Fibroblast of lung (primary cell): ENCODE measurements around the gene KDM2A. TPM values are rescaled to one million over a fixed set of nuclear protein-coding genes. Genes with fewer than 3 reads are reported as not detected.

Experiments
- DNase-seq, 2 donors: peaks; one replicate each; pipeline versions ENCODE4 v3.0.0 to v3.0.0-alpha.2; 2010; ENCODE audit warnings: low read depth in 2 of 2
- H2AFZ ChIP-seq: 2 replicates; pipeline ENCODE4 v1.5.1; 2012; ENCODE audit warnings: low read length, control low read depth, inconsistent platforms
- H3K27ac ChIP-seq: 2 replicates; pipeline ENCODE4 v1.5.1; 2011; ENCODE audit warnings: low read length, control low read depth; ENCODE audit not compliant: insufficient read depth
- H3K27me3 ChIP-seq: 2 replicates; pipeline ENCODE4 v1.5.1; 2011; ENCODE audit warnings: mild to moderate bottlenecking, low read length; ENCODE audit not compliant: control insufficient read depth, insufficient read depth
- H3K36me3 ChIP-seq: 2 replicates; pipeline ENCODE4 v1.5.1; 2011; ENCODE audit warnings: low read length; ENCODE audit not compliant: control insufficient read depth, insufficient read depth
- H3K4me1 ChIP-seq: 2 replicates; pipeline ENCODE4 v1.5.1; 2011; ENCODE audit warnings: low read length; ENCODE audit not compliant: control insufficient read depth, insufficient read depth; ENCODE audit errors: extremely low read depth
- H3K4me2 ChIP-seq: 2 replicates; pipeline ENCODE4 v1.5.1; 2011; ENCODE audit warnings: low read length, control low read depth; ENCODE audit not compliant: insufficient read depth; ENCODE audit errors: extremely low read depth
- H3K4me3 ChIP-seq, 4 experiments: fragments of 200-600 bp in 1 of 4; sonication (generic) in 1 of 4; replicated peaks in 1 of 4; 2 replicates each; pipeline ENCODE4 v1.5.1; 2011 to 2016; ENCODE audit warnings: low read length in 4 of 4, low read depth in 3 of 4, mild to moderate bottlenecking in 3 of 4, control low read depth in 2 of 4, inconsistent platforms in 1 of 4, mixed read lengths in 1 of 4; ENCODE audit not compliant: insufficient read depth in 1 of 4; ENCODE audit errors: control extremely low read depth in 1 of 4
- H3K79me2 ChIP-seq: 2 replicates; pipeline ENCODE4 v1.5.1; 2012; ENCODE audit warnings: mild to moderate bottlenecking, low read length, inconsistent platforms; ENCODE audit not compliant: control insufficient read depth, insufficient read depth
- H3K9ac ChIP-seq: 2 replicates; pipeline ENCODE4 v1.5.1; 2011; ENCODE audit warnings: mild to moderate bottlenecking, low read length, control low read depth; ENCODE audit not compliant: insufficient read depth
- H3K9me3 ChIP-seq: 2 replicates; pipeline ENCODE4 v1.5.1; 2012; ENCODE audit warnings: low read depth, low read length; ENCODE audit not compliant: control insufficient read depth, insufficient read depth
- H4K20me1 ChIP-seq: 2 replicates; pipeline ENCODE4 v1.5.1; 2011; ENCODE audit warnings: low read length; ENCODE audit not compliant: control insufficient read depth, insufficient read depth; ENCODE audit errors: extremely low read depth
- CTCF ChIP-seq, 2 donors: IDR thresholded peaks in 1 of 2; conservative IDR thresholded peaks in 1 of 2; 1 replicate in 1 of 2; 2 replicates in 1 of 2; pipeline ENCODE4 v1.5.1; 2011 to 2012; ENCODE audit warnings: low read length in 2 of 2, control low read depth in 1 of 2, inconsistent platforms in 1 of 2, low read depth in 1 of 2, mild to moderate bottlenecking in 1 of 2
- EZH2 ChIP-seq: IDR thresholded peaks from 2 replicates; pipeline ENCODE4 v1.5.1; 2012; ENCODE audit warnings: low read length, control low read depth, mild to moderate bottlenecking; ENCODE audit errors: missing control alignments
- polyA plus RNA-seq, 2 donors: library from polyadenylated mRNA; depleted of rRNA in 1 of 2; stranded (reverse) in 1 of 2; unstranded in 1 of 2; fragments of >200 nt; gene quantifications; 2 replicates each; pipeline ENCODE4 v1.2.1, GENCODE V29; 2011 to 2012; ENCODE audit warnings: missing spikeins in 1 of 2
- total RNA-seq: library from RNA; depleted of rRNA; stranded (reverse); fragments of >200 nt; gene quantifications from 2 replicates; pipeline ENCODE4 v1.2.1, GENCODE V29; 2014

Gene KDM2A
- total and polyA plus RNA-seq, 2 donors (not counting 1 experiment from before 2014, with no cell fraction given), result 36.4 to 42.6 TPM

- H3K4me2 ChIP-seq, result no peak overlapping the region
- peaks cover 78% of the 10 kb centered on the region for H3K79me2 ChIP-seq
- H3K9ac ChIP-seq, result no peak overlapping the region
- H3K27ac ChIP-seq, result peak overlapping the region; percentile 29
- H4K20me1 ChIP-seq, result no peaks in the 10 kb centered on the region
- no peak overlapping the region for H3K4me3 ChIP-seq
- DNase-seq, result no peak
- H3K4me1 ChIP-seq, result peaks cover 45% of the 10 kb centered on the region
- no peak overlapping the region for H2AFZ ChIP-seq
- no peak for TF ChIP-seq EZH2
- no peak for TF ChIP-seq CTCF (conservative IDR thresholded peaks at IDR 0.05 in 1 of 2, IDR thresholded peaks at IDR 0.05 in 1 of 2; ENCODE audit: low read depth in 1 of 2, low read length in 2 of 2)
- H3K36me3 ChIP-seq, result peaks cover 14% of the 10 kb centered on the region
- no peaks in the 10 kb centered on the region for H3K9me3 ChIP-seq
- no peaks in the 10 kb centered on the region for H3K27me3 ChIP-seq
Measured at GRCh38 chr11:67272327-67273259, 153.5 kb downstream of the KDM2A start.

GRCh38 chr11:67273260-67273990 is 154.4 kb downstream of the KDM2A start:
- Histone ChIP-seq H4K20me1 (no peaks in the 10 kb centered on the region), H3K79me2 (peaks cover 74% of the 10 kb centered on the region), H3K36me3 (peaks cover 11% of the 10 kb centered on the region), H3K27me3 (no peaks in the 10 kb centered on the region), H2AFZ (no peak overlapping the region), H3K9ac (no peak overlapping the region), H3K4me3 (no peak overlapping the region), H3K4me2 (no peak overlapping the region), H3K4me1 (peaks cover 44% of the 10 kb centered on the region), H3K27ac (no peak overlapping the region), H3K9me3 (no peaks in the 10 kb centered on the region)
- DNase-seq, result no peak
- TF ChIP-seq EZH2, result no peak
- no peak for TF ChIP-seq CTCF (conservative IDR thresholded peaks at IDR 0.05 in 1 of 2, IDR thresholded peaks at IDR 0.05 in 1 of 2; ENCODE audit: low read depth in 1 of 2, low read length in 2 of 2)
